ENCODE results near the gene DAD1.

GRCh38 chr14:22564463-22564862 is 24.6 kb downstream of the DAD1 start:
- TF ChIP-seq EZH2phosphoT487 (conservative IDR thresholded peaks at IDR 0.05; ENCODE audit: low read length) = no peak
- TF ChIP-seq CTCF (IDR thresholded peaks at IDR 0.05; ENCODE audit: insufficient read depth, low read length, poor library complexity, severe bottlenecking) = no peak
